Measurements from ENCODE around the gene P2RX6. TPM values are rescaled to one million over a fixed set of nuclear protein-coding genes. Genes with fewer than 3 reads are reported as not detected.
"Not testable (repeated sequence)": the region's sequence is repeated elsewhere in the genome, so short reads cannot be mapped to it uniquely, and the experiment has no call there.

Gene P2RX6
- polyA plus RNA-seq, 1 donor, result 26.5 TPM

- DNase-seq (ENCODE audit: low read depth), result no peak
These were observed 37.9 kb downstream of the P2RX6 start for GRCh38 chr22:21052715-21053459.

- no peak for DNase-seq (ENCODE audit: low read depth)
These were observed 39.2 kb downstream of the P2RX6 start for GRCh38 chr22:21054046-21054713.

GRCh38 chr22:21054714-21055563 is 40.0 kb downstream of the P2RX6 start:
- no peak for DNase-seq (ENCODE audit: low read depth)

- DNase-seq (ENCODE audit: low read depth), result no peak
These were observed 40.5 kb downstream of the P2RX6 start for GRCh38 chr22:21055564-21055834.

- no peak for DNase-seq (ENCODE audit: low read depth)
These were observed 40.9 kb downstream of the P2RX6 start for GRCh38 chr22:21055880-21056319.

GRCh38 chr22:21060363-21060762 is 45.4 kb downstream of the P2RX6 start:
- DNase-seq (ENCODE audit: low read depth), result not testable (repeated sequence)

- DNase-seq (ENCODE audit: low read depth), result not testable (repeated sequence)
These were observed 46.8 kb downstream of the P2RX6 start for GRCh38 chr22:21061660-21062321.

- DNase-seq (ENCODE audit: low read depth), result not testable (repeated sequence)
These were observed 49.5 kb downstream of the P2RX6 start for GRCh38 chr22:21064425-21064824.

GRCh38 chr22:21064917-21065864 is 50.2 kb downstream of the P2RX6 start:
- no peak for DNase-seq (ENCODE audit: low read depth)

GRCh38 chr22:21067075-21067900 is 52.3 kb downstream of the P2RX6 start:
- no peak for DNase-seq (ENCODE audit: low read depth)

GRCh38 chr22:21067901-21068680 is 53.1 kb downstream of the P2RX6 start:
- DNase-seq (ENCODE audit: low read depth), result no peak

GRCh38 chr22:21068681-21069276 is 53.8 kb downstream of the P2RX6 start:
- DNase-seq (ENCODE audit: low read depth), result no peak

- DNase-seq (ENCODE audit: low read depth), result no peak
These were observed 54.4 kb downstream of the P2RX6 start for GRCh38 chr22:21069375-21069774.

GRCh38 chr22:21070690-21071615 is 56.0 kb downstream of the P2RX6 start:
- no peak for DNase-seq (ENCODE audit: low read depth)

- DNase-seq (ENCODE audit: low read depth), result not testable (repeated sequence)
These were observed 56.8 kb downstream of the P2RX6 start for GRCh38 chr22:21071796-21072195.

GRCh38 chr22:21073023-21073422 is 58.1 kb downstream of the P2RX6 start:
- no peak for DNase-seq (ENCODE audit: low read depth)

GRCh38 chr22:21073482-21073881 is 58.5 kb downstream of the P2RX6 start:
- DNase-seq (ENCODE audit: low read depth), result no peak

Measured in forelimb muscle (tissue), 1 donor.